Mesenteric fat pad (tissue), 1 donor: Measurements from ENCODE around the gene NRP2. TPM values are rescaled to one million over a fixed set of nuclear protein-coding genes. Genes with fewer than 3 reads are reported as not detected.

ENCODE experiments used
- DNase-seq: peaks from one replicate; pipeline ENCODE4 v3.0.0-alpha.2; 2020; ENCODE audit warnings: low spot score
- total RNA-seq: library from RNA; stranded (reverse); fragmentation: NEBNext Ultra II Directional; extraction: Animal tissue kit (Norgen Biotek cat#: 25700); gene quantifications from one replicate; pipeline ENCODE4 v1.2.1, GENCODE V29; 2021
- donor health status: DM: yes; HTN: yes; CAD: no.

NRP2 gene
- total RNA-seq, 1 donor from 2014 or later, result 66.7 TPM

DNA sequence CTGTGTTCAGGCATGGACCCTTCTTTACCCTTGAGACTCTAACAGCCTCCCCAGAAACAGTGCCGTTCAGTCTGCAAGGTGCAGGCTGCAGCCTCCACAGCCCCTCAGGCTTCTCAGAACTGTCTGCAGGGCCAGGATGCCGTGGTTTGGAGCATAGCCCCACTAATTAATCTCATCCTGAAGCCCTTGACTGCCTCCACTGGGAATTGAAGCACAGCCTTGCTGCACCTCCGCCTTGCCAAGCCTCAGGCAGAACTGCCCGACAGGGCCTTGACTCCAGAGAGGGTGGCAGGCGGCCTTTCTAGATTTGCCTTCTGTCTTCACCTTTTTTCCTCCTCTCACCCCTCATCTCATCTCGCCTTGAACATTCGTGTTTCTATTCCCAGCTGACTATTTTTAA is 119.8 kb downstream of the NRP2 start:
- DNase-seq, result no peak

DNA sequence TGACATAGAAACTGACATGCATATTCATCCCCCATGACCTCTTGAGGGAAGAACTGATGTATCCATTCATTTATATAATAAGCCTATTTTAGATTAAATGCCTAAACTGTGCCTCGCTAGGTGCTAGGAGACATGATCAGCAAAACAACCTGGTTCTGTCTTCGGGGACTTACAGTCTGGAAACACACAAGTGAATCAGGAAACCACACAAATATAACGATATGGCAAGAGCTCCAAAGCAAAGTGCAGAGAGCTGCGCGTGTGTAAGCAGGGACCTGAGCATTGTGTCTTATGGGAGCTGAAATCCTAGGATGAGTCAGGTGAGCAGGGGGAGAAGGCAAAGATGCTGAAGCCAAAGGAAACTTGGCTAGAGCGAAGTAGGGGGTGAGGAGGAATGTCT is 120.6 kb downstream of the NRP2 start:
- no peak for DNase-seq

DNA sequence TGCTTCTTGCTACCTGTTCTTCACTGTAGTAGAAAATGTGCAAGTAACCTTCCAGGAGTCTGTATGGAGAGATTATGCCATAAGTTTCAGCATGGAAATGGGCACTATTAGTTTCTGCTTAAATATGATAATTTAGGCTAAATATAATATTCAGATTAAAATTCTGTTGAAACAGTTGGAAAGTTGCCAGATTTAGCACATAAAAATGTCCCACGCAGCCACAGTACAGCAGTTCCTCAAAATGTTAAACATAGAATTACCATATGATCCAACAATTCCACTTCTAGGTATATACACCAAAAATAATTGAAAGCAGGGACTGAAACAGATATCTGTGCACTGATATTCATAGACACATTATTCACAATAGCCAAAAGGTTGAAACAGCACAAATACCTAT is 121.2 kb downstream of the NRP2 start:
- DNase-seq, result no peak

DNA sequence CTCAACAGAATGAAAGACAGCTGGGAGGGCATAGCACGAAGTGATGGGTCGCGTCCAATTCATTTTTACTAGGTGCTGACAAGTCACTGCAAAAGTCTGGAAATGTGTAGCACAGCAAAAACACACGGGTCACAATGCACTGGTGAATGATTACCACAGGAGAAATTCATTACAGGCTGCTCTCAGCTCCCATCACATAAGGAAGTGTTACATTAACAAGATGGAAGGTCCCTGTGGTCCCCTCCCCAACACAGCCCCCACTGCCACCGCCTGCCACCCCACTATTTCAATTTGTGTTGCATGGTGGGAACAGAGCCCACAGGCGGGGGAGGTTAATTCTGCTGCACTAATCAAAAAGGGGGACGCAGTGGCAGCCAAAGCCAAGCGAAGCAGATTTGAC is 122.8 kb downstream of the NRP2 start:
- DNase-seq, result no peak

DNA sequence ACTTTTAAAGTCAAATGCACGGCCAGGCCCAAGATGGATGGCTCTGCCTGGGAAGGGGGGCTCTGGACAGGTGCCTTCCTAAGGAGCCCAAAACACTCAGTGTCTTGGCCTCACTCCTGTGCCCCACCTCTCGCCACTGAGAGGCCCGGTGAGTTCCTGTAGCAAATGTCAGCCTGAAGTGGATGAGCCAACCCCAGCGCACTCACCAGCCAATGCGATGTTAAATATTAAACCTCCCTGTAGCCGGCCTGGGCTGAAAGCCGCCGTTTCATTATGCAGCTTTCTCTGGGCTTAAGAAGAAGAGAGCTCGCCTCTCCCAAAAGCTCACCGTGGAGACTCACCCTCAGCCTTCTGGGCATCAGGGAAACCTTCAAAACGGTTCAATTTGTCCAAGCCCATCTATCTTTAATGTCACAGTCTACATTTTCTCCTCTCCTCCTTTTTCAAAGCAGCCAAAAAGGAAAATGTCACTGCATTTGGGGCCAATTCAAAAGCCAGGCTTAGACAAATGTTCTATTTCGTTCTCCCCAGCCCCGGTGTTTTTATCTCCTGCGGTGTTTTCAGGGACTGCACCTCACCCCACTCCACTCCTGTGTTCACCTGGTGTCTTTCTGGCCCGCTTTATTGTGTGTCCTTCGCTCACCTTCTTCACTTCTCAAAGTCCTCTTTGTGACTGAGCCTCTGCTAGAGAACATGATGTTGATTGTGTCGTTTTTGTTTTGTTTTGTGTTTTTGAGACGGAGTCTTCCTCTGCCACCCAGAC is 124.0 kb downstream of the NRP2 start:
- no peak for DNase-seq

DNA sequence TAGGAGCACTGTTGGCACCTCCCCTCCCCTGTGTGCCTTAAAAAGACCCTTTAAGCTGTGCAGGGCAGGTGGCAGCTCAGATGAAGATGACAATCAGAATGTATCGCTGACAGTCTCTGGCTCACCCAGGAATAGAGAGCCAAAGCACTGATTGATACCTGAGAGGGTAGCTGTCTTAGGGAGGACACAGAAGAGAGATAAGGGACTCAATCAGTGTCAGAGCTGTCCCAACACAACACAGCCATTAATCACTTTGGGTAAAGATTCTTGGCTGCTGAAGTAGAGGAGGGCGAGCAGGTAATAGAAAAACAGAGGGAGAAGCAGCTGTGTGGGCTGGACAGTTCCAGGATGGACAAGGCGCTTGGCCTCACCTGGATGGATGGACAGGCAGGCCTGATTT is 124.9 kb downstream of the NRP2 start:
- no peak for DNase-seq

DNA sequence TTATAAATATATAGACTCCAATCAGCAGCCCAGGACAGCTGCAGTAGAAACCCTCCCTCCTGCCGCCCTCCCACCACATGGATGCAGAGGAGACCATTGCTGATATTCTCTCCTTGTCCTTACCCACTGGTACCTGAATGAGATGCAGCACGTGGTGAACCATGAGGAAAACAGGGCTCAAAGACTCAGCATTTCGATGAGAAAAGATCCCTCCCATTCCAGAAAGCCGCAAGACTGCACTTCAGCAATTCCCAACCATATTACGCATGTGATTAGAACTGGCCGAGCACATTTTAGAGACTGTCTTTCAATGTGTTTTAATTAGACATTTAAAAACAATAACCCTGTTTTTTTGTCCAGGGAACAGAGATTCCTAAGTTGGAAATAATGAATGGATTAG is 125.5 kb downstream of the NRP2 start:
- DNase-seq, result no peak

DNA sequence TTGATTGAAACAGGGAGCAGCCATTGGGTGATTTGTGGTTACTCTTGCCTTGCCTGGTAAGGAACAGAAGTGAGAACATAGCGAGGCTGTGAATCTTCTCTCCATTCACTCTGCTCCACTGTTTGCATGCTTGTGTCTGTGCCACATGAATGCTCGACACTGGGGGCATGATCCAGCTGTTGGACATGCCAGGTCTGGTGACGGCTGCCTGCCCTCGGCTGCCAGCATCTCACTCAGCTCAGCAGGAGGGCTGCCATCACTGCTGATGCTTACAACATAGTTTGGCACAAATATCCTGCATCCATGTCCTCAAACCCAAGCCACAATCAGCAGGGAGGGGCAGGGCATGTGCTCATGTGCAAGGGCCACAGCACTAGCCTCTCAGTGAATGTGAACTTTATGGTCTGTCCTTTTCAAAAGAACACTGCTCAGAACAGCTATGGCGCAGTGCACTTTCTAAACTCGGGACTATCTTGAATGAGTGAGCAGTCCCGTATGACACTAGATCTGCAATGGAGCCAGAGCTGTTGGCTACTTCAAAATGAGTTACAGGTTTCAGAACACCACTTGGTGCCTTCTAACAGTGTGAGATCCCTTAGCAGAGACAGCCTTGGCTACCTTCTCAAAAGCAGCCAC is 126.3 kb downstream of the NRP2 start:
- DNase-seq, result no peak

DNA sequence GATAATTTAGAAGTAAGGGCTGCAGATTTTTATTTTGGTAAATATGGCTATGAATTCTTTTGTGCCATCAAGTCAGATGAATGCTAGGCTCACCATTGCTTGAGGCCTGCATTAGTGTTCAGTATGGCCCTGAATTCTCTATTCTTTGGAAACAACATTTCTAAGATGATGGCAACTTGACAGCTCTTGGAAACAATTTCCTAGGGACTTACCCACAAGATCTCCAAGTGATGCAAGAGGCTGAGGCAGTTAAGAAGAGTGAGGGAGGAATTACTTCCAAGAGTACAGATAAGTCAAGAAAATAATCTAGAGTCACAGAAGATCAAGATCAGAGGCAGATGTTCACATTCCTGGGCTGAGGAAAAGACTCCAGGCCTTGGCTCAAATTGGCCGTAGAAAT is 129.1 kb downstream of the NRP2 start:
- DNase-seq, result no peak

DNA sequence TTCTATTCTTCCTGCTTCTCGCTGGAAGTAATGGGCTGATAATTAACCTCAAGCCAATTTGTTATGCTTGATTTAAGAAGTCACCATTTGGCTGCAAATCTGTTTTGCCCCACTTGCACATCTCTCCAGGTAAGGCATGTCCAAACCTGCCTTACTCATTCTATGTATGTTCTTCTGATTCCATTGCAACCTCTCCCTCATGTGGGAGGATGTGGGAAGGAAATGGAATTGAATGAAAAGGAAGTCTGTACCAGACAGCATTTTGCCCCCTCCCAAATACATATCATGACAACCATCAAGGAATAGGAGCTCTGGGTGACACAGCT is 131.7 kb downstream of the NRP2 start:
- DNase-seq, result no peak

DNA sequence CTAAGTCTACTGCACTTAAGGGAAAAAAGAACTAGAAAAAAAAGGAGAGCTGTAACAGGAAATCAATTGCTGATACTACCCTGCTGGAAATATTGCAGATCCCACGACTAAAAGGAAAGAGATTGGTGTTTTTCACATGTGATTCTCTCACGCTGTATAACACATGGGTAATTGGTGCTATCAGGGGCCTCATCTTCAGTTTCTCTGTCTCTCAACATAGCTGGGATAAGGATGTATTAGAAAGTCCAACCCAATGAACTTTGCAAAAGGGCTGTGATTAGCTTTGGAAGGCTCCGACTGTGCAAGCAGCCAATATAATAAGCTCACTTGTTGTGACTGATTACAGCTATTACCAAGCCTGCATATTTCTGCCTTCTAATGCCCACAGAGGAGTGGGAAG is 133.4 kb downstream of the NRP2 start:
- no peak for DNase-seq

DNA sequence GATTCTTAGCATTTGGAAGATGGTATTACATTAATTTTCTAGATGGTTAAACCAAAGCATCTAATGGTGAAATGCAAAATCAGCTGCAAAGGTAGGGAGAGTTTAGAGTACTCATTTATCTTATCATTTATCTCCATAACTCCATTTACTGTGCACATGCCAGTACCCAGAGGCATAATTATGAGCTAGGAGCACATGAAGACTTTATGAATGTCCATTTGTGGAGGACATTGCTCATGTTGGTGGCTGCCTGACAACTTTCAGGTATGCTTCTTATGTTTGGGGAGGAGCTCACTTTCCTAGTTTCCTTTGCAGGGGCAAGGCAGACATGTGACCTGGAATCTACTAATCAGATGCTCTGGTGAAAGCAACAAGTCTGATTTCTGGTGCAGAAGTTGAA is 134.0 kb downstream of the NRP2 start:
- DNase-seq, result no peak

DNA sequence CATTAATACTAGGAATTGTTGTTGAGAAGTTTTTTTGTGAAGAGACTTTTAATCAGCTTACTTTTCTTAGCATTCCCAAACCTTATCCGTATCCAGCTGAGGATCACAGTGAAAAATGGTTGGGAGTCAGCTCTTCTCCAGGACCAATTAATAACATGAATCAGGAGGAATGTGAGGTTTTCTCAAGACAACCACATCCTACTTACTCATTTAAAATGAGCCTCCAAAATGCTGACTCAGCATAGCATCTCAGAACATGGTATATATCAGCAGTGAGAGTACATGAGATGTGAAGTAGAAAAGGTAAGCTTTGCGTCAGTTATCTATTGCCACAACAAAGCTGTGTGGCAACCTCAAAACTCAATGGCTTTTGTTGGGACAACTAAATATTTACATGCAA is 140.3 kb downstream of the NRP2 start:
- no peak for DNase-seq

DNA sequence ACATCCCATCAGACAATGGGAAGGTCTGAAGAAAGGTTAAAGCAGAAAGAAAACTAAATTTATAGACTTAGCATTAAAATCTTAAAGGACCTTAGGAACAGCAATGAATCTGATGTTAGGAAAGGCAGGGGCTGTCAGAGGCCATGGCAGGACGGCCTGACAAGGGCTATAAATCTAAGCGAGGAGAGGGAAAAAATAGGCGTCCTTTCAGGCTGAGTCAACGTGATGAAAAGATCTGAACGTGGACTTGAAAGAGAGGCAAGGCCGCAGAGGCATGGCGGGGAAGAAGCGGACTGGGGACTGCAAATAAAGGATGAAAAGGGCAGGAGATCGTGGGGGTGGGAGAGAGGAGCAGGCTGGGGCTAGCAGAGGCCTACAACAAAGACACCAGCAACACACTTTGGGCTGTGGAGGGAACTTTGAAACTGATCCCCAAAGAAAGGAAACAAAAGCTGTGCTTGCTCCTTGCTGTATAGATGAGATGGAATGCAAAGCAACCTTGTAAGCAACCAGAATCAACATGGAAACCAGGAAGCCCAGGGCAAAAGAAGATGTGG is 145.6 kb downstream of the NRP2 start:
- no peak for DNase-seq

DNA sequence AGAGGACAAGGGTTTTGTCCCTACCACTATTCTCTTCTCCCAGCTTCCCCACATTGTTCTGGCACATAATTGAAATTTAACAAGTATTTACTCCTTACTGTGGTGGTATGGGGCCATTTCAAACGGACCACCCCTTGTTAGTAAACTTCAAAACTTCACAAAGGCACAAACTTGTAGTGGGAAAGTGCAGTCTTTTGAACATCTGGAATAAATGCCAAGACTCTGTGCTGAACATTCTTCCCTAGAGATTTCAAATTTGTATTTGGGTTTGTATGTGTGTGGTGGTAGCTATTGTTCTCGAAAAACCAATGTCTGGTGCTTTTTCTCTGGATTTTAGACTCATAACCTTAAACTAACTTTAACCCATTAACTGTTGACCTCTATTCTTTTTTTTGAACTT is 151.6 kb downstream of the NRP2 start:
- no peak for DNase-seq

DNA sequence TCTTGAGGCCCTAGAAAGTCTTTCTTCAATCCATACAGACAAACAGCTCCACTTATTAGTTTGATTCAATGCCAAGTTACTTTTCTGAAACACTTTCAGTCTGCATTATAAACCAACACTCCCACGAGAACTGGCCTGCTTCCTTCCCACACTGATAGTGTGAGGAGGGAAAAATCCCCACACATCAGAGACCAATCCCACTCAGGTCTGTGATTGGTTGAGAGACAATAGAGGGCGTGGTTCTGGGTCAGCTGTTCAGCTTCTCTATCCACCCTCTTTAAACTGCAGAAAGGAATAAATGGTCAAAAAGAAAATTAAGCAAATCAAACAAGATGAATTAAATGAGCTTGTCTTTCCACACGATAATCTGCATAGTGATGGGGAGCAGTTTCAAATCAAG is 152.5 kb downstream of the NRP2 start:
- no peak for DNase-seq

DNA sequence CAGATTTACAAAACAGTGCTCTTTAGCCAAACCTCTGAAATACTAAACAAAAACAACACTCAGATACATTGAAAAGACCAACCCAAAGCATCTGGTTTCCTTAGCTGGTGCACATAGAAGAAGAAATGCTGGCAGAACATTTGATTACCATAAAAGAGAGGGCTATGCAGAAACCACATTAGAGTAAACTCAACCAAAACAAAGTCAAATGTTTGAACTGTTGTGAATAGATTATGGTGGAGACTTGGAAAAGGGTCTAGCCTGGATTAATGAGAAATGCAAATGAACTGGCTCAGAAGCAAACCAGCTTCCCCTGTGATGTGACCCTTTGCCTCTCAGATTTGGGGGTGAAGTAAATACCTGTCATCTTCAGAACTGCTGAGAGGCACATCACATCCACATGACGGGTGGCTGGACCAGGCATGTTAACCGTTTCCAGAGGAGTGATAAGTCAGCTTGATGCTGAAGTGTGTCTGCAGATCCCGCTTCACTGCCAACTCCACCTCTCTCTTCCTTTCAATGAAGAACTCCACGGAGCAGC is 153.0 kb downstream of the NRP2 start:
- DNase-seq, result no peak

DNA sequence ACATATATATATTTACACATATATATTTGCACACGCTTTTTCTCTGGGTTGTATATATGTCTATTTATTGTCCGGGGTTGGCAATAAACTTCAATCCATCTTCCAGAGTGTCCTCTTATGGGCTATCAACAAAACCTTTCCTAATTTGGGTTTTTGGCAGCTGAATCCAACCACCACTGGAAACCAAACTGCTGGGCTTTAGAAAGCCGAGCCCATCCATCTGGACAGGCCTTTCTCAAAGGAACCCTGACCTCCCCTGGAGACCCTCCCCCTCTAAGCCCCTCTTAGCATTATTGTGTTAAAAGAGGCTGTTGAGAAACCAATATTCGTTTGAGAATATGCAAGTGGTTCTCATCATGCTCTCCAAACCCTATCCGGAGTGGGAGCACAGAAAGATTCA is 153.6 kb downstream of the NRP2 start:
- no peak for DNase-seq

DNA sequence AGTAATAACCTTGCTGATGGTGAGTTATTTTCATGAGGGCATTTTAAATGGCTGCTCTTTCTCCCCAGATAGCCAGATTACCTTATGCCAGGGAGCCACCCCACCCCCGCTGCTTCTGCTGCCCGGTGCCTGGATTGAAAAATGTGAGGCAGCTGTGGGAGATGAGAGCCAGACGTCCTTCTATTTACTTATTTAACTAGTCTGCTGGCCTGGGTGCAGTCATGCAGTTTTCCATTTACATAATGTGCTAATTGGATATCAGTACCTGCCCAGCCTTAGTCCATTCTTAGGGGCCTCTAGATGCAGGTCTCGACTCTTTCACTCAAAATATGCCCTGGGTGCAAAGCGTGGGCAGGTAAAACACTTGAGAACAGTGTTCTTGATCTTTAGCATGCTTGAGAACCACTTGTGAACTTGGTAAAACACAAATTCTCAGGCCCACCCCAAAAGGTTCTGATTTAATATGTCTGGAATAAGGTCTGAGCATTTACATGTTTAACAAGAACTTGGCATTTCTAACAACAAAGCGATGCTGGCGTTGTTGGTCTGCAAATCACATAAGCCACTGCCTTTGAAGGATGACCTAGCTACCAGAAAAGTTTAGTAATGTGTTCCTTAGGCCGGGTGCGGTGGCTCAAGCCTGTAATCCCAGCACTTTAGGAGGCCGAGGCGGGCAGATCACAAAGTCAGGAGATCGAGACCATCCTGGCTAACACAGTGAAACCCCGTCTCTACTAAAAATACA is 154.3 kb downstream of the NRP2 start:
- DNase-seq, result no peak

DNA sequence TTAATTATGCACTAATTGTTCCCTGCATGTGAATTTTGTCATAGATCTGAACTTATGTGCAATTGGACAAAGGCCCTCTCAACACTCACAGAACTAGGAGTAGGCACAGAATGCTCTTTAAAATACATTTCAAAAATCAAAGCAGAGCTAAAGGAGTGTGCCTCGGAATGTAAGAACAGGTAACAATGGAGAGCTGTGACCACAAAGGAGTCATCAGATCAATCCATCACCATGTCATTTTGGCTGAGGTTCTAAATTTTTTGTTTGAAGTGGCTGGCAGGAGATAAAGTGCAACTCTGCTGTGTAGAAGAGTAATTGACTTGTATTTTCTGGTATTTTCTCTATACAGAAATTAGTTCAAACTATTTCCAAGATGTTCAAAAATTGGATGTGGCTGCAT is 155.4 kb downstream of the NRP2 start:
- no peak for DNase-seq

DNA sequence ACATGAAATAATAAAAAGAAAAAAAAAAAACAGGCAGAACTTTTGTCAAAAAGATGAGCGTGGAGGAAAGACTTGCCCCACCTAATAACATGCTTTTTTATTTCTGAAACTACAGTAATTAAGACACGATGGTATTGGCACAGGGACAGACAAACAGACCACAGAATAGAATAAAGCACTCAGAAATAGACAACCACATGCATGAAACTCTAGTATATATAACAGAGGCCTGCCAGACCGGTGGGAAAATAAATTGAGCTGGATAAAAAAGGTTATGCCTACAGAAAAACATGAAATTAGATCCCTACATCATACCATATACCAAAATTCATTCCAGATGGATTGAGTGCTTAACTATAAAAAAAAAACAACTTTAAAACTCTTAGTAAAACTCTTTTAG is 163.1 kb downstream of the NRP2 start:
- DNase-seq, result no peak
